DMS53 treated with DMSO at 0.1 percent for 48 hours (cell line): ENCODE results near the gene IL12A.
A peak's percentile ranks its signal among the peaks of the same experiment; 100 is the strongest.

Experiments used
- DNase-seq: peaks from one replicate; lab custom pipeline; 2025; ENCODE audit not compliant: unreplicated experiment; lab: John Stamatoyannopoulos, UW

The IL12A gene

GRCh38 chr3:160023476-160023875 lies 34.8 kb downstream of the IL12A start:
- DNase-seq = no peak

GRCh38 chr3:160027541-160028195 lies 39.0 kb downstream of the IL12A start:
- DNase-seq = peak; percentile 75

- no peak for DNase-seq
Measured at GRCh38 chr3:160035757-160036156, 47.1 kb downstream of the IL12A start.

GRCh38 chr3:160038862-160039562 lies 50.4 kb downstream of the IL12A start:
- DNase-seq = peak; percentile 5

GRCh38 chr3:160040181-160040580 lies 51.5 kb downstream of the IL12A start:
- no peak for DNase-seq

GRCh38 chr3:160041465-160041864 lies 52.8 kb downstream of the IL12A start:
- no peak for DNase-seq

DNA sequence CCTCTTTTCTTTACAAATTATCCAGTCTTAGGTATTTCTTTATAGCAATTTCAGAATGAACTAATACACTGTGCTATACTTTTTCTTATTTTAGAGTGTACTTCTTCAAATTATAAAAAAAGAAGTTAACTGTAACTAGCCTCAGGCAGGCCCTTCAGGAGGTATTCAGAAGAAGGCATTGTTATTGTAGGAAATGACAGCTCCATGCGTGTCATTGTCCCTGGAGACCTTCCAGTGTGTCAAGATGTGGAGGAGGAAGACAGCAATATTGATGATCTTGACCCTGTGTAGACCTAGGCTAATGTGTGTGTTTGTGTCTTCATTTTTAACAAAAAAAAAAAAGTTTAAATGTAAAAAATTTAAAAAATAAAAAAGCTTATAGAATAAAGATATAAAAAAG lies 55.5 kb downstream of the IL12A start:
- DNase-seq = no peak
